Hepatocyte (in vitro differentiated cells): ENCODE data around the gene NPBWR2. TPM values are rescaled to one million over a fixed set of nuclear protein-coding genes. Genes with fewer than 3 reads are reported as not detected.

Source experiments
- DNase-seq: peaks from one replicate; pipeline ENCODE4 v3.0.0-alpha.2; 2016; ENCODE audit warnings: low spot score
- H2AFZ ChIP-seq: fragments of 200-600 bp; sonication (generic); 2 replicates; pipeline ENCODE4 v1.6.0; 2016; ENCODE audit warnings: antibody characterized with exemption, mild to moderate bottlenecking
- H3K27ac ChIP-seq: fragments of 200-600 bp; sonication (generic); 2 replicates; pipeline ENCODE4 v1.5.1; 2016; ENCODE audit warnings: mild to moderate bottlenecking
- H3K27me3 ChIP-seq: fragments of 200-600 bp; sonication (generic); 2 replicates; pipeline ENCODE4 v1.6.1; 2016
- H3K36me3 ChIP-seq: fragments of 200-600 bp; sonication (generic); replicated peaks from 2 replicates; pipeline ENCODE4 v1.5.1; 2016; ENCODE audit warnings: low read depth; ENCODE audit not compliant: insufficient read depth
- H3K4me1 ChIP-seq: fragments of 200-600 bp; sonication (generic); 2 replicates; pipeline ENCODE4 v1.5.1; 2016; ENCODE audit warnings: mild to moderate bottlenecking, moderate library complexity; ENCODE audit not compliant: insufficient read depth
- H3K4me2 ChIP-seq: fragments of 200-600 bp; sonication (generic); 2 replicates; pipeline ENCODE4 v1.6.0; 2016
- H3K4me3 ChIP-seq: fragments of 200-600 bp; sonication (generic); 2 replicates; pipeline ENCODE4 v1.5.1; 2016; ENCODE audit warnings: mild to moderate bottlenecking
- H3K79me2 ChIP-seq: fragments of 200-600 bp; sonication (generic); 2 replicates; pipeline ENCODE4 v1.6.0; 2017; ENCODE audit warnings: mild to moderate bottlenecking
- H3K9me2 ChIP-seq: fragments of 200-600 bp; sonication (generic); replicated peaks from 2 replicates; pipeline ENCODE4 v1.6.0; 2017; ENCODE audit warnings: mild to moderate bottlenecking; ENCODE audit not compliant: insufficient read depth
- H3K9me3 ChIP-seq: fragments of 200-600 bp; sonication (generic); 2 replicates; pipeline ENCODE4 v1.5.1; 2016; ENCODE audit warnings: low read depth, mild to moderate bottlenecking
- H4K20me1 ChIP-seq: fragments of 200-600 bp; sonication (generic); 2 replicates; pipeline ENCODE4 v1.6.0; 2016; ENCODE audit warnings: mild to moderate bottlenecking; ENCODE audit not compliant: insufficient read depth, poor library complexity, severe bottlenecking
- EZH2 ChIP-seq: fragments of 200-600 bp; sonication (generic); IDR thresholded peaks from 2 replicates; pipeline ENCODE4 v1.6.1; 2016; ENCODE audit warnings: antibody characterized with exemption, mild to moderate bottlenecking, borderline replicate concordance
- EZH2phosphoT487 ChIP-seq: fragments of 200-600 bp; sonication (generic); IDR thresholded peaks from one replicate; pipeline ENCODE4 v1.6.1; 2018; ENCODE audit warnings: antibody characterized with exemption, mild to moderate bottlenecking, low read depth, moderate library complexity; ENCODE audit not compliant: unreplicated experiment, severe bottlenecking
- WGBS: methylation state at CpG from one replicate; pipeline ENCODE4 v1.1.6; 2016; ENCODE audit warnings: low lambda C conversion rate; ENCODE audit errors: missing lambda C conversion rate; 5-methylcytosine and 5-hydroxymethylcytosine counted together
- polyA plus RNA-seq: library from polyadenylated mRNA; unstranded; fragments of >200 nt; fragmentation: Nextera tagmentation; extraction: Ambion mirVana; gene quantifications from 2 replicates; pipeline ENCODE4 v1.2.1, GENCODE V29; 2016
- total RNA-seq: library from RNA; depleted of rRNA; stranded (reverse); fragments of >200 nt; gene quantifications from 2 replicates; pipeline ENCODE4 v1.2.3, GENCODE V29; 2014
- TF ChIP-seq, protein P1 (sequence below): fragments of 200-600 bp; sonication (generic); IDR thresholded peaks from 2 replicates; pipeline ENCODE4 v1.5.1; 2016; ENCODE audit warnings: antibody characterized with exemption, mild to moderate bottlenecking; ENCODE audit not compliant: poor library complexity

NPBWR2 gene
- total and polyA plus RNA-seq, 2 experiments from 2014 or later, result not detected

- Histone ChIP-seq H3K27me3 (no peaks in the 10 kb centered on the region), H3K27ac (no peak overlapping the region), H4K20me1 (no peaks in the 10 kb centered on the region), H3K36me3 (no peaks in the 10 kb centered on the region), H3K9me3 (no peaks in the 10 kb centered on the region), H2AFZ (no peak overlapping the region), H3K9me2 (no peaks in the 10 kb centered on the region), H3K4me1 (no peaks in the 10 kb centered on the region), H3K4me2 (no peak overlapping the region), H3K4me3 (no peak overlapping the region), H3K79me2 (no peaks in the 10 kb centered on the region)
- DNase-seq, result no peak
- WGBS, result 84% methylated on average over 12 of the region's 12 CpGs
- TF ChIP-seq, protein P1, sequence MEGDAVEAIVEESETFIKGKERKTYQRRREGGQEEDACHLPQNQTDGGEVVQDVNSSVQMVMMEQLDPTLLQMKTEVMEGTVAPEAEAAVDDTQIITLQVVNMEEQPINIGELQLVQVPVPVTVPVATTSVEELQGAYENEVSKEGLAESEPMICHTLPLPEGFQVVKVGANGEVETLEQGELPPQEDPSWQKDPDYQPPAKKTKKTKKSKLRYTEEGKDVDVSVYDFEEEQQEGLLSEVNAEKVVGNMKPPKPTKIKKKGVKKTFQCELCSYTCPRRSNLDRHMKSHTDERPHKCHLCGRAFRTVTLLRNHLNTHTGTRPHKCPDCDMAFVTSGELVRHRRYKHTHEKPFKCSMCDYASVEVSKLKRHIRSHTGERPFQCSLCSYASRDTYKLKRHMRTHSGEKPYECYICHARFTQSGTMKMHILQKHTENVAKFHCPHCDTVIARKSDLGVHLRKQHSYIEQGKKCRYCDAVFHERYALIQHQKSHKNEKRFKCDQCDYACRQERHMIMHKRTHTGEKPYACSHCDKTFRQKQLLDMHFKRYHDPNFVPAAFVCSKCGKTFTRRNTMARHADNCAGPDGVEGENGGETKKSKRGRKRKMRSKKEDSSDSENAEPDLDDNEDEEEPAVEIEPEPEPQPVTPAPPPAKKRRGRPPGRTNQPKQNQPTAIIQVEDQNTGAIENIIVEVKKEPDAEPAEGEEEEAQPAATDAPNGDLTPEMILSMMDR, result no peak
- TF ChIP-seq EZH2phosphoT487 (no peak), EZH2 (no peak)
Measured at GRCh38 chr20:64146936-64147477, 39.6 kb upstream of the NPBWR2 start.

DNA sequence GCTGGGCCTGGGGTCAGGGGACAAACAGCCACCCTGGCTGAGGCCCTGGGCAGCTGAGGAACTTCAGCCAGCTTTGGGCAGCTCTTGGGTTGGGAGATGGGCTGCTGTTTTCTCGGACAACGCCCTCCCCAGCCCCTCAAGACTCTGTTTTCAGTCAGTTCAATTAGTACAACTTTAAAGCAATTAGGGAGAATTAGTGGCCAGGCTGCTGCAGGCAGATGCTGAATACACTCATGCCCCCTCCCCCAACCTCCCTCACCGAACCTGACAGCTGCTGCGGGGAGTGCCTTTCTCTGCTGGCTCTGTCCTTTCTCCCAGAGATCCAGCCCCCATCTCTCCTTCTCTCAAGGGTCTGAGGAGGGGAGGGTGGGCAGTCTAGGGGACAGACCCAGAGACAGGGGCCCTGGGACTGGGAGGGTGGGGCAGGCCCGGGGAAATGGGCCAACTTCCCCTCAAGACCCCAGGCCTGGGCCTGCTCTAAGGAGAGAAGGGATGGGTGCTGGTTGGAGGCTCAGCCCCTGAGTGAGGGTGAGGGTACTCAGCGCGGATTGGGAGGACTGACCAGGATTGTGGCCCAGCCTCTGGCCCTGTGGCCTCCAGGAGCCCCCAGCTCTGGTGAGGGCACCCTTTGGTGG lies 39.1 kb upstream of the NPBWR2 start:
- DNase-seq, result no peak
- Histone ChIP-seq H3K4me2 (no peak overlapping the region), H3K27ac (no peak overlapping the region), H3K9me3 (no peaks in the 10 kb centered on the region), H3K79me2 (no peaks in the 10 kb centered on the region), H2AFZ (no peak overlapping the region), H4K20me1 (no peaks in the 10 kb centered on the region), H3K36me3 (no peaks in the 10 kb centered on the region), H3K9me2 (no peaks in the 10 kb centered on the region), H3K4me1 (no peaks in the 10 kb centered on the region), H3K27me3 (no peaks in the 10 kb centered on the region), H3K4me3 (no peak overlapping the region)
- no peak for TF ChIP-seq EZH2
- no peak for TF ChIP-seq EZH2phosphoT487
- TF ChIP-seq, protein P1, result no peak
- 72% methylated on average over 6 of the region's 7 CpGs for WGBS

GRCh38 chr20:64145458-64146300 lies 38.3 kb upstream of the NPBWR2 start:
- no peaks in the 10 kb centered on the region for H4K20me1 ChIP-seq
- 93% methylated on average over 17 of the region's 17 CpGs for WGBS
- H3K9me2 ChIP-seq, result no peaks in the 10 kb centered on the region
- H3K9me3 ChIP-seq, result no peaks in the 10 kb centered on the region
- H3K4me2 ChIP-seq, result no peak overlapping the region
- H3K79me2 ChIP-seq, result no peaks in the 10 kb centered on the region
- no peak overlapping the region for H2AFZ ChIP-seq
- TF ChIP-seq, protein P1, result no peak
- no peak for TF ChIP-seq EZH2
- no peak for TF ChIP-seq EZH2phosphoT487
- H3K36me3 ChIP-seq, result no peaks in the 10 kb centered on the region
- H3K4me1 ChIP-seq, result no peaks in the 10 kb centered on the region
- H3K27me3 ChIP-seq, result no peaks in the 10 kb centered on the region
- no peak overlapping the region for H3K27ac ChIP-seq
- DNase-seq, result no peak
- H3K4me3 ChIP-seq, result no peak overlapping the region
